ENCODE results near the gene SLAMF9.
A peak's percentile ranks its signal among the peaks of the same experiment; 100 is the strongest.

The SLAMF9 gene

DNA sequence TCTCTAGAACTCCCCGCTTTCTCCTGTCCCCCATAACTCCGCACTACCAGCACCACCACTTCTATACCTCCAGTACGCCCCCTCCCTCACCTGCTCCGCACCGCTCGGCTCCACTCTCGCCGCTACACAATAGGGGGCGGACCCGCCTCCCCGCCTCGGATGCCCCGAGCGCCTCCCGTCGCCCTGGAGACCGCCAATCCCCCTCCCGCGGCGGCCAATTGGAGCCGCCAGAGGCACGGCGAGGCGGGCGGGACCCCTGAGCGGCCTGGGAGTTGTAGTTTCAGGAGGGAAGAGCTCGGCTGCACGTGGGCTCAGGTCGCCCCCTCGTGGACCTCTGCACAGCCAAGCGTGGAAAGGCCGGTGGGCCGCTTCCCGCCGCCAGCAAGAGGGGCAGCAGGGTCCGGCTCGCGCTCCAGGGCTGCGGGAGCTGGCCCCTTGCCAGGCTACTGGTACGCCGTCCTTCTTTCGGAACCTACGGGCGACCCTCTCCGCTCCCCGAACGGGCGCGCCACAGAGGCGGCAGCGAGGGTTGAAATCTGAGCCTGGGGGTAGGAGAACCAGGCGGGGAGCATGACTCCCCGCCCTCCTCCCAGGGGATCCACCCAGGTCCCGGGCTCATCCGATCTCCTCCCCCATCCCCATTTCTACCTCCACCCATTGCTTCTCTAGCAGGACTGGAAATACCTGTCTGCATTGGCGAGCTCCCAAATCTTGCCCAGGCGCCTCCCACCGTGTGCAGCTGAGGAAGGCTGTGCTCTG lies 8.4 kb downstream of the SLAMF9 start, which contains the start of gene IGSF9:
IGSF9 (minus strand) TSS at position 131 of the 759 bp plus-strand sequence. CDS start 2,159 bp downstream, outside the sequence.
- DNase-seq (ENCODE audit: low spot score): peak; percentile 68

DNA sequence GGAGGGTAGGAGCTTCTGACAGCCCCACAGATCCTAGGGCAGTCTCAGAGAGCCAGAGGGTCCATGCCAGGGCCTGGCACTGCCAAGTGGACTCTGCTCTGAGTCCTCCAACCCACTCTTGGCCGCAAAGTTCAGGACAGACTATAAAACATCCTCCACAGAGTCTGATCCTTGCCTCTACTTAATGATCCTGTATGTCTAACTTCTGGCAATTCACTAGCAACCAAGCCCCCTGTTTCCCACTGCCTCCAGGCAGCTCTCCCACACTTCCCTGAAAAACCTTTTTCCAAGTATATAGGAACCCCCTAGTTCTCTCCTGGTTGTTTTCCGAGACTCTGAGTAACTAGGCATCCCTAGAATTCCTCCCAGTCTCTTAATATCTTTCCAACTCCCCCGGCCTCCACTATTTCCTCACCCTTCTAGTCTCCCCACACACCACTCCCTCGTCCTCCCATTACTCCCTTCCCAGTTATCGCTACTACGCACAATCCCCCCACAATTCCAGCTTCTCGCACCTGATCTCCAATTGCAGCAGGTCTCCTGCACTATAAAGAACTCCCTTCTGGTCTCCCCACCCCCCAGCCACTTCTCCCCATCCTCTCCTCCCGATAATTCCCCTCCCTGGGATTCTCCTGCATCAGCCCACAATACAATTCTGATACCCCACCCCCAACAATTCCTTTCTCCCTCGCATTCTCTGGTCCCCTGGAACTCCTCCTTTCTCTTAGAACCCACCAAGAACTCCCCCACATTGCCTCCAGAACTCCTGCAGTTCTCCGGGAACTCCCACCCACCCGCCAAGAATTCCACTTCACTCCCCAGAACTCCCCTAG lies 9.2 kb downstream of the SLAMF9 start:
- no peak for DNase-seq (ENCODE audit: low spot score)

DNA sequence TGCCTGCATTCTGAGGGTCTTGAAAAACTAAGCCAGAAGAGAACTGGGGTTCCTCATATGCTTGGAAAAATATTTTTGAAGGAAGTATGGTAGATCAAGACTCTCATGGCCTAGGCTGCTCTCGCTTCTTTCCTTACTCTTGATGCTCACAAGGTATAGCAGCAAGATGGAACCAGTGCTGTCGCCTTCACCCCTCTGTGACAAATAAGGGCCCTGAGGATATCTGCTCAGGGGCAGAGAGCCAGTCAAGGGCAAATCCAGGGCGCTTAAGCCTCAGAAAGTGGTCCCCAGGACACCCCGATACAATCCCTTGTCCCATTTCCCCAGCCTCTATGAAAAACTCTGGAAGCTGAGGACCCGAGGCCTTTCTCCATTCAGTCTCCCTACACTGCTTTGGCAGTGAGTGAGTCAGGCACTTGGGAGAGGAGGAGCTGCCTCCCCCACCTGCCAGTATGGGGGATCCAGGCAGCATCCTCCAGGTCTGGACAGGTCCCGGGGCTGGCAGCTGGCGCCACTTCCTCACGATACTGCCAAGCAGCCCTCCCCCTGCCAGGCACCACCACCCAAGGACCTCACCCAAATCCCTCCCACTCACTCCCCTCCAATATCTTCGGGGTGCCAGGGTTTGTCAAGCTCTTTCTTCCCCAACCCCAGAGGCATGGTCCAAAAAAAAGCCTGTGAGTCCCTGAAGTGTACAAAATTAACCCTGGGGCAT lies 10.0 kb downstream of the SLAMF9 start:
- no peak for DNase-seq (ENCODE audit: low spot score)

DNA sequence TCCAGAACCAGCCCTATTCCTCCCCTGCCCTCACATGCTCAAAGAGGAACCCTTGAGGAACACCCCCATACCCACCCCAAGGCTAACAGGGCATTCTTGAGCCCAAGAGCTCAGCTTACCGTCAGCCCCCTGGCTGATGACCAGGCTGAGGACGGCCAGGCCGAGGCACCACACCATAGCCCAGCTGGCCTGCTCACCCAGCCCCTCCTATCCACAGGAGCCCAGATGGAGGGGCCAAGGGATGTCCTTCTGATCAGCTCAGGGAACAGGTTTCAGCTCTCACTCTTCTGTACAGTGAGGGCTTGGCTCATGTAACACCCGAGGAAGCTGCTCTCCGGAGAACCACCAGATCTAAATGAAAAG lies 10.8 kb downstream of the SLAMF9 start:
- DNase-seq (ENCODE audit: low spot score): no peak

DNA sequence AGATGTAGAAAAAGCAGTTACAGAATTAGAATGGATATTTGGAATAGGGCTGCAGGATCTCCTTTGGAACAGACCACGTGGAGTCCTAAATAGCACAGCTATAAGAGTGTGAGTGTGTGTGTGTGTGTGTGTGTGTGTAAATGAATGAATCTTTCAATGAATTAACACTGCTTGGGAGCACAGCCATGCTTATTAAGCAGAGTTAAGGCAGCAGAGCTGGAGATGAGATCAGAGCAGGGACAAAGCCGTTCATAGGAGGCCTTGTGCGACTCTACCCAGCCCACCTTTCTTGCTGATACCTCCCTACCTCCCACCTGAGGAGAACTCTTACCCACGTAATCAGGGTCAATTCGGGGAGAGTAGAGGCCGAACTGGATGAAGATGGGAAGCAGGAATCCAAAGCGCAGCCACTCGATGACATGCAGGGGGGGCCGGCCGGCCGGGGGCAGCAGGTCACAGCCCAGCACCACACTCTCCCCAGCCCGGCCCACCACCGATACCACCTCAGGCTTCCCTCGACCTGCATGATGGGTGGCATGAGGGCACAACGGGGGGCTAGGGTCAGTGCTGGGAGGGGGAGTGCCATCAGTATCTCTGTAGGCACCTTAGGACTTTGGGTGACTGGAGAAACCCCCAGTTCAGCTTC lies 11.3 kb downstream of the SLAMF9 start:
- DNase-seq (ENCODE audit: low spot score): no peak

DNA sequence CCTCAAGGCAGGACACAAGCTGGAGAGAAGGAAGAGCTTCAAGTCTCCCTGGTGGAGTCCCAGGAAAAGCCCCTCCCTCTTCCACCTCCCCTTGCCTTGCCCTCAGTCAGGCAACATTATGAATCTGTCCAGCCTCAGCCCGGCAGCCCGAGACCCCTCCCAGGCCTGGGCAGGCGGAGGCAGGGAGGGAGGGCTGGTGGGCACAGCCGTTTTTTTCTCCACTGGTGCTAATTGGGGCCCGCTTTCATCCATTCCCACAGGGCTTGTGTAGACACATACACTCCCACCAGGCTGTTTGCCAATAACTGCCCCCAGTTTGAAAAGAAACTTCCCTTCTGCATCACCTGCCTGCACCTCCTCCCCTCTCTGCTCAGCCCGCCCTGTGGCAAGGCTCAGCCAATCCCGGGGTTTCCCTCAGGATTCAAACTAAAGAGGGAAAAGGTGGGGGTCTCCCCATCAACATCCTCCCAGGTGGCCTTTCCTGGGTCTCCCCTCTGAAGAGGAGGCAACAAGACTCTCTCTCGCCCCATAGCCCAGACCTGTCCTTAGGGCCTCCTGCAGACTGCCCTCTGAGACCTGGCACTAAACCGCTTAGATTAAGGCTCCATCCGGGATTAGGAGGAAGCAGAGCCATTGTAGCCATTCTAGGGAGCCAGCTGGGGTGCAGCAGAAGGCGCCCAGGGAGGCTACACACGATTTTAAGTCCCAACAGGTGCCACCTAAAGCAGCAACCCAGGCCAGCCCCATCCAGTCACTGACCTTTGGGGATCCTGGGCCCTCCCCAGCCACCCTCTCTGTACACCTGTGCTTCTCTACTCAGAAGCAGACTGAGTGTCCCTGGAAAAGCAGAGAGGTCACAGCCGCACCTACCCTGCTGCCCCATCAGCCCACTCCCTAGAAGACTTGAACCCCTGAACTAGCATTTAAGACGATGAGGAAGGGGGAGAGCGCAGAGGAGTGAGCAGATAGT lies 12.2 kb downstream of the SLAMF9 start:
- DNase-seq (ENCODE audit: low spot score): no peak

DNA sequence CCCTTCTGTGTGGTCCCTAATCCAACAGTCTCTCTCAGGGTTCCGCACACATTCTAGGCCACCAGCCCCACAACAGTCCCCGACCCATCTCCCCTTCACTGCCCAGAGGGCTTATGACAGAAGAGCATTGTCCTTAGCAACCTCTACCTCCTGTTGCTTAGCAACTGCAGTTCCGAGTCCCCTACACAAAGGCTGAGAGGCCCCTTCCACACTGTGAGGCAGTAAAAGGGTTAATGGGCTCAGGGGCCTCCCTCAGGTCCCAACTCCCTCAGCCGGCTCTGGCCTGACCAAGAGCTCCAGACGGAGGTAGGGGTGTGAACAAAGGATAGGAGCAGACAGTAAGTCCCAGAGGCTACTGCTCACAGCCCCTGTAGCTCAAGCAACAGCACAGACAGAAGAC lies 12.9 kb downstream of the SLAMF9 start:
- DNase-seq (ENCODE audit: low spot score): no peak

DNA sequence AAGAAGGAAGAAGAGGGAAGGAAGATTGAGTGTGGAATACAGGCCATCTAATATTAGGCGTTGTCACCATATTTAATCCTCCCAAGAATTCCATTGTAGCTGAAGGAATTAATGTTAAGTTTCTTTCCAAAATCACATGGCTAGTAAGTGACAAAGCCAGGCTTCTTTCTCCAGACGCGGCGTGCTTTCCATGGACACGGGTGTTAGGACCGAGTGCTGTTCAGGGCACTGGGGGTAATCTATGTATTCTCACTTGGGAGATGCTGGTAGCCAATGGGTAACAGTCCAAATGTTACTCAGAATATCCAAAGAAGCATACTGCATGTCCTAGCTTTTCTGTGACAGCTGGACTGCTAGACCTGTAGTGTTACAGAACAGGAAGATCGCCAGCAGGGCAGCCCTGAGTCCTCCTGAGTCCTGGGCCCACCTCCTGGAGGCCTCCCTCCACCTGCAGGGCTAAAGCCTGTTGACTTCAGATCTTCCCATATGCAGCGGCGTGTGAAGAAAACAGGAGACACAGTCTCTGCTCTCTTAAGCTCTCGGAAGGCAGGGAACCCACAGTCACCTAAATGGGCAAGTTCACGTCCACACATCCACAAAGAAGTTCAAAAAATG lies 13.9 kb downstream of the SLAMF9 start:
- no peak for DNase-seq (ENCODE audit: low spot score)

DNA sequence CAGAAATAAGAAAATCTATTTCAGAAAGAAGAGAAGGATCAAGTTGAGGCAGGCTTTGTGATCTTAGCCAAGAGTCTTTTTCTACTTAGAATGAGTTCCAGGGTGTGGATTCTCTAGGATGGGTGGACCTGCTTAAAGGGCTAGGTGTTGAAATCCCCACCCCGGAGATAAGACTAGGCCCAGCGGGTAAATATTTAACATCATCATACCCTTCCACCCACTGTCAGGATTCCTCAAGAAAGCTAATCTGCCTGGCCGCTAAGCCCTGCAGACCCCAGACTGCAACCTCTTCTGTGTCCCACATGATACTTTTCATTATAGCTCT lies 14.4 kb downstream of the SLAMF9 start:
- DNase-seq (ENCODE audit: low spot score): no peak

DNA sequence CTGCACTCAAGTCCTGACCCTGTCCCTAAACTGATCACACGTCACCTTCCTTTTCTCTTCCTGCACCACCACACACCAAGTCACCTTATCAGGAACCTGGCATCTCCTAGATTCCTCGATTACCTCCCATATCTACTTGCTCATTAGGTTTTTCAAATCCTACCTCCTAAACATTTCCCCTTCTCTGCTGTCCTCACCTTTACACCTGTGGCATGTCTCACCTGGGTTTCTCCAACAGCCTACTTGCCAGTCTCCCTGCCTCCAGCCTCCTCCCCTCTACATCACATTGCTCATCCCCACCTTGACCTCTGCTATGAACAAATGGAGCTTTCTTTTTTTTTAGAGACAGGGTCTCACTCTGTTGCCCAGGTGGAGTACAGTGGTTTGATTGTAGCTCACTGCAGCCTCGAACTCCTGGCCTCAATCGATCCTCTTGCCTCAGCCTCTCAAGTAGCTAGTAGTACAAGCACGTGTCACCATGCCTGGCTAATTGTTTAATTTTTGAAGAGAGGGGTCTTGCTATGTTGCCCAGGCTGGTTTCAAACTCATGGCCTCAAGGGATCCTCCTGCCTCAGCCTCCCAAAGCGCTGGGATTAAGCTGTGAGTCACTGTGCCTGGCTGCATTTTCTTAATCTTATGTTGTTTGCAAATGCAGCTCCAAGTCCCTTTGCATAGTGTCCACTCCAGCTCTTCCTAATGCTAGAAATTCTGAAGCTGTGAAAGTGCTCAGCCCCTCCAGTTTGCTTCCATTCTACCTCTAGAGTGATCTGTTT lies 14.9 kb downstream of the SLAMF9 start:
- no peak for DNase-seq (ENCODE audit: low spot score)

DNA sequence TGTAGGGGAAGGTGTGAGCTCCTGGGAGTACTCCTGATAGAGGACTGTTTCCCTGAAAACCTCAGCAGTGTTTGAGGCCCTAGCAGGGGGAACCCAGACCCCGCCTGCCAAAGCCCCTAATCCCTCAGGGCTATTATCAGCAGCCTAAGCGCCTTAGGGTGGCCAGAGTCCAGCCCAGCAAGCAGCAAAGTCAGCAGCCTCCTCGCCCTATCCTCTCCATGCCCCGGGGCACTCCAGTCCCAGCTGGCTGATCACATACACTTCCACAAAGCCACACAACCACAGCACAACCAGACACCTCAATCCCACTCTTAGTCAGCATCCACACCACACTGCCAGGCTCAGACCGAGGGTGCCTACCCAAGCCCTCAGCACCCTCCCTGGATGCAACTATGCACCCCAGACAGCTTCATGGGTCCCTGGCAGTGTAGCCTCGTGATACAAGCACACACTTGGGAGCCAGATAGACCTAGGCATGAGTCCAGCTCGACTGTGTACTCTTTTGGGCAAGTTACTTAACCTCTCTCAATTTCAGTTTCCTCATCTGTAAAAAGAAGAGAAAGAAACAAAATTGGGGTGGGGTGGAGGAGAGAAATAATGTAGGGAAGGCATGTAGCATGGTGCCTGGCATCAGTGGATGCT lies 15.7 kb downstream of the SLAMF9 start:
- DNase-seq (ENCODE audit: low spot score): no peak

DNA sequence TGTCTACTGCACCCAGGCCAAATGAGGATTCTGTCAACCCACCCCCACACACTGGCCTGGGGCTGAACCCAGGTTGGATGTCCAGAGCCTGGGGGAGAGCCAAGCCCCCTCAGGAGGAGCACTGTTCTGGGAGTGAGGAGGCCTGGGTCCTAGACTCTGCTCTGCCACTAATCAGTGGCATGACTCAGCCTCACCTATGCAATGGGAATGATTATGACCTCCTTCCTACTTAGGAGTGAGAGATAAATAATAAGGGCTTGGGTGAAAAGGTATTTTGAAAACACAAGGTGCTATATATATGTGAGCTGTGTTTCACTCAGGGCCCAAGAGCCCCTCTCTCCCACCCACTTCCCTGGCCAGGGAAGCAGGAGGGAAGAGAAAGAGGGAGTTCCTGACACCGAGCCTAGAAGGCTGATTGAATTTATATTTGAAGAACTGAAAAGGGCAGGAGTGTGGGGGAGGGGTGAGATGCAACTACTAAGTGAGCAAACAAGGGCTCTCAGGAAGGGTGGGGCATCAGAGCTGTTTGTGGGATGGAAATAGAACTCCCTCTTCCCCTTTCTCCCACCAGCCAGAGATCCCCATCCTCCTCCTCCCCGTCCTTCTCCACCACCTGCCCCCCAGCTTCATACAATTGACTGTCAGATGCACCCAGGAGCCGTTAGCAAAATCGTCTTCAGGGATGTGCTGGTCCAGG lies 16.8 kb downstream of the SLAMF9 start:
- DNase-seq (ENCODE audit: low spot score): no peak

DNA sequence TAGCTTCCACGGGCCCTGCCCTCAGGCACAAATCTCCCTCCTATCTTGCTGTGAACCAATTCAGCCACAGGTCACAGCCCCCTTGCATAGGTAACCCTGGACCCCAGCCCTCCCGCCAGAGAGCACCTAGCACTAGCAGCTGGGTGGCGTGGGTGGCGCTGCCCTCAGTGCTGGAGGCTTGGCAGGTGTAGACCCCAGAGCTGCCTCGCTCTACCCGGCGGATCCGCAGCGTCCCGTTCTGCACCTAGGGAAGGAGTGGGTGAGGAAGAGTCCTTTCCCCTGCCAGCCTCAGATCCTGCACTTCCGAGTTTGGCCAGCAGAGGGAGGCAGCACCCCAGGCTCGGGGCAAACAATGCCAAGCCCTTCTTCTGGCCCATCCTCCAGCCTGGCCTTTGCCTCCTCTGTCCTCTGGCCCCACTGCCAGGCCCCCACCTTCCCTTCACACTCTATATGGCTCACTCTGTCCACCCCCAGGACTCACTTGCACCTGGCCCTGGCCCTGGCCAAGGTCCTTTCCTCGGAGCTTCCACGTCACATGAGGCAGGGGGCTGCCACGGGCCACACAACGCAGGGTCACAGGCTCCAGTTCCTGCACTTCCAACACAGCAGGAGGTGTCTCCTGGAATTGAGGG lies 17.6 kb downstream of the SLAMF9 start:
- no peak for DNase-seq (ENCODE audit: low spot score)

DNA sequence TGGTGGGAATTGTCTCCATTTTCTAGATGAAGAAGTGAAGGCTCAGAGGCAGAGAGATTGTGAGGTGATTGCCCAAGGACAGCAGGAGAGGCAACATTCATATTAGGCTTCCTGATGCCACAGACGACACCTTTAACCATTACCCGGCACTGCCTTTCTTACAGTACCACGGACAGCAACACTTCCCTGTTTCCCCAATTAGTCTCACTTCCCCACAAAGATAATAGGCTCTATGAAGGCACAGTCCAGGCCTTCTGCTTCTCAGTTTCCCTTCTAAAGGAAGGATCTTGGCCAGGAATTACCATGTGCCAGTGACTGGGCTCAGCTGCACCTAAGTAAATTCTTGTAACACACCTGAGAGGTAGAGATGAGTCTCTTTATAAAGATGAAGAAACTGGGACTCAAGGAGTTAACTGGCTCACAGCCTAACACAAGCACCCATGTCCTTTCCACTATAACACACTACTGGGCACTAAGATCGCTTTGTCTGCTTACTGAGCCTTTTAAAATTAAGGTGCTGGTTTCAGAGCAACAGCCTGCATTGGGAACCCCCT lies 18.2 kb downstream of the SLAMF9 start:
- DNase-seq (ENCODE audit: low spot score): no peak

DNA sequence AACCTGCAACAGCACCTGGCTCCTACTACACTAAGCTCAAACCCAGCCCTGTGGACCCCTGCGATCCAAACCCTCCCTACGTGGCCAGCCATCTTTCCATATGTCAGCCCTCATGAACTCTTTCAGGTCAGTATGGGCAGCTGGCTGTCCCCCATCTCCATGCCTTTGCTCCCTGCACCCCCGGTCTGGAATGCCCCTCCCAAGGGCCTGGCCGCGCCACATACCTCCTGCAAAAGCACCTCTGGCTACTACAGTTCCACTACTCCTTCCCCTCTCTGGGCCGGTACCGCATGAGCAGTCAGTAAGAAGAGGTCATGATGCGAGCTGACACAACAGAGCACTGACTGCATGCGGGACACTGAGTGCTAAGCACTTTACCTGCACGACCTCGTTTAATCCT lies 18.7 kb downstream of the SLAMF9 start:
- DNase-seq (ENCODE audit: low spot score): no peak

DNA sequence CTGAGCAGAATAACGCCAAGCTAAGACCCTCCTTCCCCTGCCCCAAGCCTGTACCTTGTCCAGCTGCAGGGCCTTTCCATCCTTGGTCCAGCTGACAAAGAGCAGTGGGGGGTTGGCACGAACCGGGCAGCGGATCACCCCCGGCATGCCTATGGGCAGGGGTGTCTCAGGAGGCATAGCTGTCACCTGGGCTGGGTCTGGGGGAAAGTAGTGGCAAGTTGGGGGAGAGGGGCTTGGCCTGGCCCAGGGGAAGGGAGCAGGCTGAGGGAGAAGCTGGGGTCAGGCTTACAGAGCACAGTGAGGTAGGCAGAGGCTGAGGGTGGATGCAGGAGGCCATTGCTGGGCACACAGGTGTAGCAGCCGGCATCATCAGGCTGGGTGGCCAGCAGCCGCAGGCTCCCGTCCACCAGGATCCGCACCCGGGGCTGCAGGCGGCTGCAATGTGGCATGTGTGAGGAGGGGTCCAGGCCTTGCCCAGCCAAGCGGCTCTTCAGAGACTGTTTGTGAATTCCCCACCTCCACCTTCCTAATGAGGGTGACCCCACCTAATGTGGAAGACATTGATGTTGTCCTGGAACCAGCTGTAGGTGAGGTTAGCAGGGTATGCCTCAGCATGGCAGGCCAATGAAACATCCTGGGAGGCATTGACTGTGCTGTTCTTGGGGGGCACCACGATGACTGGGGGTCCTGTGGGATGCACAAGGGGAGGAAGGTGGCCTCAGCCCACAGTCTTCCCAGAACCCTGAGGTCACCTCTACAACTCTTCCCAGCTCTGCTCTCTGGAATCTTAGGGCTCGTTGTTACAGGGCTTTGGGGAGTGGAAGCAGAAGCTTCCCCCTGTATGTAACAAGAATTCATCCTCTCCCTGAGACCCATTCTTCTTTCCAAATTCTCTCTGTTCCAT lies 19.6 kb downstream of the SLAMF9 start:
- no peak for DNase-seq (ENCODE audit: low spot score)

DNA sequence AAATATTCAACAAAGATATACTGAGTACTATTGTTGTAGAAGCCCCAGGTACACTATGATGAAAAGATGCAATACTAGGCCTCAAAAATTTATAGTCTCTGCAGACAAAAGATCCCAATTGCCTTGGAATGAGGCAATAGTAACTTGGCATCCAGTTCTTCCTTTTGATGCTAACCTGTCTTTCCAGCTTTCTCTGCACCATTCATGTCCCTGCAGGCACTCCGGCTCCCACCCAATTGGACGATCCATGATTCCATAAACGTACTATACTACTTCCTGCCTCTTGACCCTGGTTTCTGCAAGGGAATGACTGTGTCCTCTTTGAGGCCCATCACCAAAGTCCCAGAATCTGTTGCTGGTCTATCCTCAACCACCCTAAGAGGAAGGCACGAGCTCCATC lies 20.7 kb downstream of the SLAMF9 start:
- DNase-seq (ENCODE audit: low spot score): no peak

Measured in putamen (tissue), 1 donor.